MM.1S (cell line): ENCODE measurements around the gene CA5A.
"Not testable (repeated sequence)": the region's sequence is repeated elsewhere in the genome, so short reads cannot be mapped to it uniquely, and the experiment has no call there.

ENCODE experiments used
- CTCF ChIP-seq: fragments of 300-600 bp; sonication (generic); IDR thresholded peaks from 2 replicates; pipeline ENCODE4 v1.5.1; 2016; ENCODE audit warnings: antibody characterized with exemption, low read length, mixed read lengths
- EZH2 ChIP-seq: fragments of 300-600 bp; sonication (generic); optimal IDR thresholded peaks from 2 replicates; pipeline ENCODE3; 2017; ENCODE audit warnings: low read depth, mild to moderate bottlenecking, antibody characterized with exemption, low read length, mixed read lengths

GRCh38 chr16:87979911-87980630 is 43.7 kb upstream of the CA5A start:
- TF ChIP-seq CTCF, EZH2: not testable (repeated sequence)
